ENCODE results near the gene LIFR.

Gene LIFR

GRCh38 chr5:38536968-38537367 is 19.5 kb downstream of the LIFR start:
- peaks cover 0 to 3% of the 10 kb centered on the region in 2 donors for H3K4me1 ChIP-seq (ENCODE audit: control insufficient read depth in 2 of 2, insufficient read depth in 2 of 2, low read length in 2 of 2)
- H3K27me3 ChIP-seq (ENCODE audit: control insufficient read depth in 2 of 2, insufficient read depth in 2 of 2, low read length in 2 of 2) = peaks cover 0 to 5% of the 10 kb centered on the region in 2 donors
- H3K36me3 ChIP-seq (ENCODE audit: control insufficient read depth in 2 of 2, insufficient read depth in 2 of 2, low read length in 2 of 2) = no peaks in the 10 kb centered on the region
- no peak overlapping the region for H3K4me3 ChIP-seq (ENCODE audit: low read length in 2 of 2)
- H3K9ac ChIP-seq (ENCODE audit: low read depth in 1 of 2, low read length in 2 of 2) = no peak overlapping the region
- H3K9me3 ChIP-seq (ENCODE audit: control insufficient read depth in 2 of 2, low read length in 2 of 2) = no peaks in the 10 kb centered on the region
- no peak overlapping the region for H3K27ac ChIP-seq (ENCODE audit: low read depth in 2 of 2, low read length in 2 of 2)

- Histone ChIP-seq H3K9ac (ENCODE audit: low read depth in 1 of 2, low read length in 2 of 2) (no peak overlapping the region), H3K27ac (ENCODE audit: low read depth in 2 of 2, low read length in 2 of 2) (no peak overlapping the region), H3K4me1 (ENCODE audit: control insufficient read depth in 2 of 2, insufficient read depth in 2 of 2, low read length in 2 of 2) (peaks cover 0 to 3% of the 10 kb centered on the region in 2 donors), H3K9me3 (ENCODE audit: control insufficient read depth in 2 of 2, low read length in 2 of 2) (no peaks in the 10 kb centered on the region), H3K36me3 (ENCODE audit: control insufficient read depth in 2 of 2, insufficient read depth in 2 of 2, low read length in 2 of 2) (no peaks in the 10 kb centered on the region), H3K27me3 (ENCODE audit: control insufficient read depth in 2 of 2, insufficient read depth in 2 of 2, low read length in 2 of 2) (peaks cover 0 to 5% of the 10 kb centered on the region in 2 donors), H3K4me3 (ENCODE audit: low read length in 2 of 2) (no peak overlapping the region)
Measured at GRCh38 chr5:38535845-38536244, 20.6 kb downstream of the LIFR start.

GRCh38 chr5:38535248-38535750 is 21.1 kb downstream of the LIFR start:
- H3K9me3 ChIP-seq (ENCODE audit: control insufficient read depth in 2 of 2, low read length in 2 of 2) = no peaks in the 10 kb centered on the region
- H3K27ac ChIP-seq (ENCODE audit: low read depth in 2 of 2, low read length in 2 of 2) = no peak overlapping the region
- peaks cover 0 to 5% of the 10 kb centered on the region in 2 donors for H3K27me3 ChIP-seq (ENCODE audit: control insufficient read depth in 2 of 2, insufficient read depth in 2 of 2, low read length in 2 of 2)
- H3K4me3 ChIP-seq (ENCODE audit: low read length in 2 of 2) = no peak overlapping the region
- H3K36me3 ChIP-seq (ENCODE audit: control insufficient read depth in 2 of 2, insufficient read depth in 2 of 2, low read length in 2 of 2) = no peaks in the 10 kb centered on the region
- H3K9ac ChIP-seq (ENCODE audit: low read depth in 1 of 2, low read length in 2 of 2) = no peak overlapping the region
- H3K4me1 ChIP-seq (ENCODE audit: control insufficient read depth in 2 of 2, insufficient read depth in 2 of 2, low read length in 2 of 2) = peaks cover 0 to 3% of the 10 kb centered on the region in 2 donors

GRCh38 chr5:38534156-38534453 is 22.3 kb downstream of the LIFR start:
- H3K4me1 ChIP-seq (ENCODE audit: control insufficient read depth in 2 of 2, insufficient read depth in 2 of 2, low read length in 2 of 2) = peaks cover 0 to 3% of the 10 kb centered on the region in 2 donors
- no peaks in the 10 kb centered on the region for H3K9me3 ChIP-seq (ENCODE audit: control insufficient read depth in 2 of 2, low read length in 2 of 2)
- no peaks in the 10 kb centered on the region for H3K36me3 ChIP-seq (ENCODE audit: control insufficient read depth in 2 of 2, insufficient read depth in 2 of 2, low read length in 2 of 2)
- H3K9ac ChIP-seq (ENCODE audit: low read depth in 1 of 2, low read length in 2 of 2) = no peak overlapping the region
- peaks cover 0 to 3% of the 10 kb centered on the region in 2 donors for H3K27me3 ChIP-seq (ENCODE audit: control insufficient read depth in 2 of 2, insufficient read depth in 2 of 2, low read length in 2 of 2)
- H3K27ac ChIP-seq (ENCODE audit: low read depth in 2 of 2, low read length in 2 of 2) = no peak overlapping the region
- H3K4me3 ChIP-seq (ENCODE audit: low read length in 2 of 2) = no peak overlapping the region

GRCh38 chr5:38533286-38534155 is 22.9 kb downstream of the LIFR start:
- peaks cover 0 to 2% of the 10 kb centered on the region in 2 donors for H3K4me1 ChIP-seq (ENCODE audit: control insufficient read depth in 2 of 2, insufficient read depth in 2 of 2, low read length in 2 of 2)

GRCh38 chr5:38532165-38532669 is 24.2 kb downstream of the LIFR start:
- H3K4me3 ChIP-seq (ENCODE audit: low read length in 2 of 2) = no peak overlapping the region
- H3K36me3 ChIP-seq (ENCODE audit: control insufficient read depth in 2 of 2, insufficient read depth in 2 of 2, low read length in 2 of 2) = no peaks in the 10 kb centered on the region
- H3K27me3 ChIP-seq (ENCODE audit: control insufficient read depth in 2 of 2, insufficient read depth in 2 of 2, low read length in 2 of 2) = peaks cover 0 to 3% of the 10 kb centered on the region in 2 donors
- H3K4me1 ChIP-seq (ENCODE audit: control insufficient read depth in 2 of 2, insufficient read depth in 2 of 2, low read length in 2 of 2) = no peaks in the 10 kb centered on the region
- H3K9ac ChIP-seq (ENCODE audit: low read depth in 1 of 2, low read length in 2 of 2) = no peak overlapping the region
- H3K9me3 ChIP-seq (ENCODE audit: control insufficient read depth in 2 of 2, low read length in 2 of 2) = no peaks in the 10 kb centered on the region
- H3K27ac ChIP-seq (ENCODE audit: low read depth in 2 of 2, low read length in 2 of 2) = no peak overlapping the region

More at GRCh38 chr5:38533286-38534155, 22.9 kb downstream of the LIFR start:
- Histone ChIP-seq H3K36me3 (ENCODE audit: control insufficient read depth in 2 of 2, insufficient read depth in 2 of 2, low read length in 2 of 2) (no peaks in the 10 kb centered on the region), H3K9me3 (ENCODE audit: control insufficient read depth in 2 of 2, low read length in 2 of 2) (no peaks in the 10 kb centered on the region), H3K9ac (ENCODE audit: low read depth in 1 of 2, low read length in 2 of 2) (no peak overlapping the region), H3K27ac (ENCODE audit: low read depth in 2 of 2, low read length in 2 of 2) (no peak overlapping the region), H3K27me3 (ENCODE audit: control insufficient read depth in 2 of 2, insufficient read depth in 2 of 2, low read length in 2 of 2) (peaks cover 0 to 3% of the 10 kb centered on the region in 2 donors), H3K4me3 (ENCODE audit: low read length in 2 of 2) (no peak overlapping the region)

- Histone ChIP-seq H3K36me3 (ENCODE audit: control insufficient read depth in 2 of 2, insufficient read depth in 2 of 2, low read length in 2 of 2) (no peaks in the 10 kb centered on the region), H3K27ac (ENCODE audit: low read depth in 2 of 2, low read length in 2 of 2) (no peak overlapping the region), H3K9me3 (ENCODE audit: control insufficient read depth in 2 of 2, low read length in 2 of 2) (no peaks in the 10 kb centered on the region), H3K9ac (ENCODE audit: low read depth in 1 of 2, low read length in 2 of 2) (no peak overlapping the region), H3K4me3 (ENCODE audit: low read length in 2 of 2) (no peak overlapping the region), H3K4me1 (ENCODE audit: control insufficient read depth in 2 of 2, insufficient read depth in 2 of 2, low read length in 2 of 2) (no peaks in the 10 kb centered on the region), H3K27me3 (ENCODE audit: control insufficient read depth in 2 of 2, insufficient read depth in 2 of 2, low read length in 2 of 2) (peaks cover 0 to 3% of the 10 kb centered on the region in 2 donors)
Measured at GRCh38 chr5:38531518-38531917, 24.9 kb downstream of the LIFR start.

GRCh38 chr5:38529955-38530646 is 26.3 kb downstream of the LIFR start:
- Histone ChIP-seq H3K27me3 (ENCODE audit: control insufficient read depth in 2 of 2, insufficient read depth in 2 of 2, low read length in 2 of 2) (peaks cover 0 to 3% of the 10 kb centered on the region in 2 donors), H3K4me1 (ENCODE audit: control insufficient read depth in 2 of 2, insufficient read depth in 2 of 2, low read length in 2 of 2) (no peaks in the 10 kb centered on the region), H3K27ac (ENCODE audit: low read depth in 2 of 2, low read length in 2 of 2) (no peak overlapping the region), H3K4me3 (ENCODE audit: low read length in 2 of 2) (no peak overlapping the region), H3K36me3 (ENCODE audit: control insufficient read depth in 2 of 2, insufficient read depth in 2 of 2, low read length in 2 of 2) (no peaks in the 10 kb centered on the region), H3K9ac (ENCODE audit: low read depth in 1 of 2, low read length in 2 of 2) (no peak overlapping the region), H3K9me3 (ENCODE audit: control insufficient read depth in 2 of 2, low read length in 2 of 2) (no peaks in the 10 kb centered on the region)

GRCh38 chr5:38528162-38528703 is 28.2 kb downstream of the LIFR start:
- Histone ChIP-seq H3K4me1 (ENCODE audit: control insufficient read depth in 2 of 2, insufficient read depth in 2 of 2, low read length in 2 of 2) (no peaks in the 10 kb centered on the region), H3K27ac (ENCODE audit: low read depth in 2 of 2, low read length in 2 of 2) (no peak overlapping the region), H3K36me3 (ENCODE audit: control insufficient read depth in 2 of 2, insufficient read depth in 2 of 2, low read length in 2 of 2) (no peaks in the 10 kb centered on the region), H3K4me3 (ENCODE audit: low read length in 2 of 2) (no peak overlapping the region), H3K27me3 (ENCODE audit: control insufficient read depth in 2 of 2, insufficient read depth in 2 of 2, low read length in 2 of 2) (peaks cover 0 to 3% of the 10 kb centered on the region in 2 donors), H3K9ac (ENCODE audit: low read depth in 1 of 2, low read length in 2 of 2) (no peak overlapping the region), H3K9me3 (ENCODE audit: control insufficient read depth in 2 of 2, low read length in 2 of 2) (no peaks in the 10 kb centered on the region)

- H3K27ac ChIP-seq (ENCODE audit: low read depth in 2 of 2, low read length in 2 of 2) = no peak overlapping the region
- H3K9ac ChIP-seq (ENCODE audit: low read depth in 1 of 2, low read length in 2 of 2) = no peak overlapping the region
- no peaks in the 10 kb centered on the region for H3K4me1 ChIP-seq (ENCODE audit: control insufficient read depth in 2 of 2, insufficient read depth in 2 of 2, low read length in 2 of 2)
- no peaks in the 10 kb centered on the region for H3K36me3 ChIP-seq (ENCODE audit: control insufficient read depth in 2 of 2, insufficient read depth in 2 of 2, low read length in 2 of 2)
- no peaks in the 10 kb centered on the region for H3K9me3 ChIP-seq (ENCODE audit: control insufficient read depth in 2 of 2, low read length in 2 of 2)
- no peak overlapping the region for H3K4me3 ChIP-seq (ENCODE audit: low read length in 2 of 2)
- H3K27me3 ChIP-seq (ENCODE audit: control insufficient read depth in 2 of 2, insufficient read depth in 2 of 2, low read length in 2 of 2) = peaks cover 0 to 3% of the 10 kb centered on the region in 2 donors
Measured at GRCh38 chr5:38527475-38527874, 29.0 kb downstream of the LIFR start.

All from mucosa of rectum (tissue), 2 donors.